Muscle layer of colon (tissue), 2 donors: ENCODE measurements around the gene RASA3.

ENCODE experiments used
- H3K27ac ChIP-seq: one replicate; pipeline ENCODE4 v1.7.0; 2013; ENCODE audit warnings: low read depth, mild to moderate bottlenecking, low read length, moderate library complexity
- H3K27me3 ChIP-seq, 2 donors: one replicate each; pipeline ENCODE4 v1.7.0; 2013; ENCODE audit warnings: low read length in 2 of 2, mild to moderate bottlenecking in 2 of 2; ENCODE audit not compliant: insufficient read depth in 2 of 2, control insufficient read depth in 1 of 2
- H3K36me3 ChIP-seq: one replicate; pipeline ENCODE4 v1.7.0; 2013; ENCODE audit warnings: mild to moderate bottlenecking, low read length; ENCODE audit not compliant: insufficient read depth
- H3K4me1 ChIP-seq: one replicate; pipeline ENCODE4 v1.7.0; 2013; ENCODE audit warnings: mild to moderate bottlenecking, low read length; ENCODE audit not compliant: insufficient read depth
- H3K4me3 ChIP-seq, 2 donors: one replicate each; pipeline ENCODE4 v1.7.0; 2013; ENCODE audit warnings: low read length in 2 of 2, low read depth in 1 of 2, mild to moderate bottlenecking in 1 of 2, moderate library complexity in 1 of 2
- H3K9ac ChIP-seq: one replicate; pipeline ENCODE4 v1.7.0; 2013; ENCODE audit warnings: low read length
- H3K9me3 ChIP-seq: one replicate; pipeline ENCODE4 v1.7.0; 2013; ENCODE audit warnings: mild to moderate bottlenecking, low read length
- donor health status: abdominal sarcoma.
- donor health status: Adenocarcinoma of cecum.

Gene RASA3

DNA sequence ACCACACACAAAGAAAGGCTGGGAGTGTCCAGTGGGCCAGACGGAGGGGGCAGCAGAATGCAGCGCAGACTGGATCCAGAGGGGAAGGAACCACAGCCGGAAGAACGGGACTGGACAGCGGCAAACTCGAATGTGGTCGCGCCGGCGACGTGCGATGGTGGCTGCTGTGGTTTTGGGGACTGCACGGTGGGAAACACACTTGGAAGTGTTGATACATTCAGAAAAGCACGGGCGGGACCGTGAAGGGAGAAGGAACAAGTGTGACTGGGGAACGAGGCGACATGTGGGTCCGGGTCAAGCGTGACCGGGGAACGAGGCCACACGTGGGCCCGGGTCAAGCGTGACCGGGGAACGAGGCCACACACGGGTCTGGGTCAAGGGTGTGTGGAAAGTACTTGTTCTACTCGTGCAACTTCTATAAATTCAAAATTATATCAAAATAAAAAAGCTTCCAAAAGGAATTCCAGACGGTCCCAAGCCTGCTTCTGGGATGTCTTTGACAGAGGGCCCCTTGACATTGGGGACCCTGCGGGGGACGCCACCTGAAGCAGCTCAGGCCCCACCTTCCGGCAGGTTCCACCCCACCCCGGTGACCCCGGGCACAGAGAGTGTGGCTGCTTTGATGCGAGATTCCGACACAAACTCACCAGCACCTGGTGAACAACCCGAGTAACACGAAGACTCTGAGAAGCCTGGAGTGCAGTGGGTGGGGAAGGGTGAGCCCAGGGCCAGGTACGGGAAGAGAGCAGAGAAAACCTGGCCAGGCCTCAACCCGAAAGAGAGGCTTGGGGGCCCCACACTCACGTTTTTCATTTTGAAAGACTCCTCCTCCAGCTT lies 133.4 kb downstream of the RASA3 start:
- H3K27ac ChIP-seq, result no peak overlapping the region
- H3K4me1 ChIP-seq, result no peaks in the 10 kb centered on the region
- no peak overlapping the region for H3K4me3 ChIP-seq
- no peak overlapping the region for H3K9ac ChIP-seq
- no peaks in the 10 kb centered on the region for H3K27me3 ChIP-seq
- H3K36me3 ChIP-seq, result peaks cover 7% of the 10 kb centered on the region
- no peaks in the 10 kb centered on the region for H3K9me3 ChIP-seq

DNA sequence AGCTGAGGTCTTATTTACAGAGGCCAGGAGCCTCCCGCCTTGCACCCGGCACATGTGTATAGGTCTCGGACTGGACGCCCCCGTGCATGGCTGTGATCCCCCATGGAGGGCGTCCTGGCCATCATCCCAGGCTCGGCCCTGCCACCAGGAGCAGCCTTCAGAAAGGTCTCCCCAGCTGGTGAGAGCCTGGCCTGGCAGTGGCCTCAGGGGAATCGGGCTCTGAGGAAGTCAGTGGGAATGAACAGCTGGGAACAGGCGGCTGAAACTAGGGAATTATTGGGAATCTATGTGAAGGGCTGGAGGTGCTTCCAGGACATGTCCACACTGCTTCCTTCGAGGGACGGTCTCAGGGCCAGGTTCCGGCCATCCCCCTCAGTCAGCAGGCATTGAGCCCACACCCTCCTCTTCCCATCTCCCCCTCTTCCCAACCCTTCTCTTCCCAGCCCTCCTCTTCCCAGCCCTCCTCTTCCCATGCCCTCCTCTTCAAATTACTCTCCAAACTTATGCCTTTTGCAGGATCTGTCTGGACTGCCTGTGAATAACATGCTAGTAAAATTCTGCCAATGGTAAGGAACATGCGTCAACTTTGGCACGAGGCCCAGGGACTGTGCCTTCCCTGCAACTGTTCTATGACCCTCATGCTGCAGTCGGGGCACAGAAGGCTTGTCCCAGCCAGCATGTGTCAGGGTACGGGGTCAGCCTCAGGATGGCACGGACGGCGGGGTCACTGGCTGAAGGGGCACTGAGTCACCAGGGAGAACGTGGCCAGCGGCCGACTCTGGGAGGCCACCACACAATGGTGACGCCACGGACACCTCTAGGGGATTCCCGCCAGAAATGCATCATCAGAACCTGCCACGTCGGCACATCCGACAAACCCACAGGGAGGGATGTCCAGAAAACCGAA lies 134.3 kb downstream of the RASA3 start:
- no peak overlapping the region for H3K4me3 ChIP-seq
- H3K27me3 ChIP-seq, result no peaks in the 10 kb centered on the region
- no peak overlapping the region for H3K27ac ChIP-seq
- H3K4me1 ChIP-seq, result no peaks in the 10 kb centered on the region
- H3K36me3 ChIP-seq, result peaks cover 7% of the 10 kb centered on the region
- no peaks in the 10 kb centered on the region for H3K9me3 ChIP-seq
- H3K9ac ChIP-seq, result no peak overlapping the region

DNA sequence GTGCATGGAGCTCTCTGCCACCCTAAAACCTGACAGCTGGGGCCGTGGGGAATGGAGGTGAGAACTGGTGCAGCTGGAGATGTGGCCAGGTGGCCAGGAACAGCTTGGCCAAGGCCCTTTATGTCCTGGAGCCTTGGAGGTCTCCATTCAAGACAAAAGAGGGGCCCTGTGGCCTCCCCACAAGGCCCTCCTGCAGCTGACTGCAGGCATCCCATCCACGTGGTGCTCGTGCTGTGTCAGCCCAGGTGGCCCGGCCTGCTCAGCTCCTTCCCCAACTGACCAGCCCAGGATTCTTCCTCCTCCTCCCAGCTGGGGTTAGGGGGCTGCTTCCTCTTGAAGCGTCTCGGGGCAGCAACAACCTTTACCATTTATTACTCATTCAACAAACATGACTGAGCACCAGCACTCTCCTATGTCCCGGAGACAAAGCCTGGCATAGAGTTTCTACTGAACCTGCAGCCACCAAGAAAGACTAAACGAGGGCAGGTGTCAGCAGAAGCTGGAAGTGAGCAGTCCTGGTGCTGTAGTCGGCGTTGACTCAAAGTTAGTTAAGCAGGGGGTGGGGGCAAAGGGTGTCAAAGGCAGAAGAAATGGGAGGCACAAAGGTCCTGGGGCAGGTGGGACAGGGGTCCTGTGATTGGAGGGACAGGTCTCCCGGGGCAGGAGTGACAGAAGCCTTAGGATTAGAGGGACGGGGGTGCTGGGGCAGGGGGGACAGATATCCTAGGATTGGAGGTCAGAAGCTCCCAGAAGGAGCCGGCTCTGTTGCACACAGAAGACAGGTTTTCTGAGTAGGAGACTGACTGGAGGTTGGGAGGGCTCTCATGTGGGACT lies 135.3 kb downstream of the RASA3 start:
- H3K36me3 ChIP-seq, result peaks cover 14% of the 10 kb centered on the region
- no peak overlapping the region for H3K9ac ChIP-seq
- H3K27ac ChIP-seq, result no peak overlapping the region
- H3K4me1 ChIP-seq, result no peaks in the 10 kb centered on the region
- no peak overlapping the region for H3K4me3 ChIP-seq
- no peaks in the 10 kb centered on the region for H3K27me3 ChIP-seq
- H3K9me3 ChIP-seq, result no peaks in the 10 kb centered on the region

DNA sequence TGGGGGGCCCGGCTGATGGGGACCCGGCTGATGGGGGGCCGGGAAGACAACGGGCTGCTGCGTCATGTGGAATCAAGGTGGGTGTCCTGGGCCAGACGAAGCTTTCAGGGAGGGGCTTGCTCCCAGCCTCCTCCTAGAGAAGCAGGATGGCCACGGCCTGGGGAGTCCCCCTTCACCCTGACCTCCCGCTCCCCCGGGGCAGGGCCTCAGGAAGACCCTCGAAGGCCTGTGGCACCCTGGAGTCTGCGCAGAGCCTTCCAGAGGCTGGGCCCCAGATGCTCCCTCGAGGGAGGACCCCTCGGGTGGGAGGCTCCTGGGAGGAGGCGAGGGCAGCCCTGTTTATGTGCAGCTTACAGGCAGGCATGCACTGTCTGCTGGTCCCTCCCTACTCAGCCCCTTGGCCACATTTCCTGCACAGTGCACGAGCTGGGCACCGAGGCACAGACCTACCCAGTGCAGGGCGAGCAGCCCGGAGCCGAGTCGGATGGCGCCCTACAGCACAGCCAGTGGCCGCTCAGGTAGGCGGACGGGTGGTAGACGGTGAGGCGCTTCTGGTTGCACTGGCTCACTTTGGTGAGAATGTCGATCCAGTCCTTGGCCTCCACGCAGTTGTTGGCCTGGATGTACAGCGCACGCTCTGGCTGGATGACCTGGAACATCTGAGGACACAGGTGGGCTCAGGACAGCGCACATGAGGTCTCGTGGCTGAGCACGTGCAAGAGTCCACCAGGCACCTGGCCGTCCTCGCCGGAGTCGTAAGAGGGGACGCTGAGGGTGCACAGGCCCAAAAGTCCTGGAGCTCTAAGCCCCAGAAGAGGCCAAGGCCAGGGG lies 136.1 kb downstream of the RASA3 start:
- H3K9ac ChIP-seq, result no peak overlapping the region
- H3K4me1 ChIP-seq, result no peaks in the 10 kb centered on the region
- H3K27me3 ChIP-seq, result no peaks in the 10 kb centered on the region
- no peak overlapping the region for H3K27ac ChIP-seq
- H3K9me3 ChIP-seq, result no peaks in the 10 kb centered on the region
- H3K36me3 ChIP-seq, result peaks cover 22% of the 10 kb centered on the region
- no peak overlapping the region for H3K4me3 ChIP-seq

DNA sequence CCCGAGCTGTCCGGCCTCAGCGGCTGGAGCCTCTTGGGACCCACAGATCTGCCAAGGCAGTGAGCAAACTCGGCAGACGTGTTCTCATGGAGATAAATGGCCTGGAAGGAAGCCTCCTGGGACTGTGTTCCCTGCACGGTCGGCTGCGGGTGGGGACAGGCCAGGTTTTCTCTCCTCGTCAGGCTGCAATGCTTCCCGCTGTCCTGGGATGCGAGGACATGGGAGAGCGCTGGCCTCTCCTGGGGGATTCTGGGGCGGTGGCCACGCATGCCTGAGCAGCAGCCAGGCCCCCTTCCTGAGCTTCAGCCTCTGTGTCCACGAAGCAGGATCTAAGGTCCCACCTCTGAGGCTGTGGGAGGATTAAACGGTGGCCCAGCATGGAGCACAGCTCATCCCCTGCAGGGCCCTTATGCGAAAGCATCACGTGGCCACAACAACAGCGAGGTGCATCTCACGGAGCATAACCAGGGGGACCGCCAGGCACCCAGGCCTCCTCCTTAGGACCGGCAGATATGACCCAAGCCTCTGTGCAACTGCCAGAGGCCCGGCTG lies 137.3 kb downstream of the RASA3 start:
- peaks cover 34% of the 10 kb centered on the region for H3K36me3 ChIP-seq
- no peaks in the 10 kb centered on the region for H3K27me3 ChIP-seq
- H3K4me1 ChIP-seq, result no peaks in the 10 kb centered on the region
- no peak overlapping the region for H3K9ac ChIP-seq
- no peak overlapping the region for H3K4me3 ChIP-seq
- H3K27ac ChIP-seq, result no peak overlapping the region
- no peaks in the 10 kb centered on the region for H3K9me3 ChIP-seq

DNA sequence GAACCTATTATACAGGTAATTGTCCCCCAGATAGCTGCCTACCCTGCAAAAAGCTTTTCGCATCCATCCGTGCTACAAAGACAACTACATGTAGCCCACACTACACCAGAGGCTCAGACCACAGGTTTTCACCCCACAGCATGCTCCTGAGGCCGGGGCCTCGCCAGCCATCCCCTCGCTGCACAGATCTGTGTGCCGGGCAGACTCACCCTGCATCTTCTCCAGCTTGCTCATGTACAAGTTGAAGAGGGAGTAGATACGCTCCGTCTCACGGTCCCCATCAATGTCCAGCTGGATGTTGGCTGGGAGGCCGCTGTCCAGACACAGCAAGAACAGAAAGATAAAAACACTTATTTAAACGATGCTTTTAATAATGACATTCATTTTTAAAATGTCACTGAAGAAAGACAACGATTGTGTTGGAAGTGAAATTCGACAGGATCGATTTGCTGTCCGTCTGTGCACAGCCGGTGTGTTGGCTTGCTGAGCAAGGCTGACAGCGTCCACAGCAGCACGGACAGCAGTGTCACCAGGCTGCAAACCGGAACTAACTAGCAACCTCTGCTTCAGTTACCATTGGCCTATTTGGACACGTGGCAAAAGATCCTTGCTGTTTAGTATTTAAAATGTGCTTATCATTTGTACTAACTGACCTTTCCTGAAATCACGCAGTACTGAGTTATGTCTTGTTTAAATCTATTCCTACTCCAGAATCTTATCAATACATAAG lies 140.0 kb downstream of the RASA3 start:
- no peak overlapping the region for H3K27ac ChIP-seq
- peaks cover 41% of the 10 kb centered on the region for H3K36me3 ChIP-seq
- no peaks in the 10 kb centered on the region for H3K4me1 ChIP-seq
- no peak overlapping the region for H3K4me3 ChIP-seq
- H3K27me3 ChIP-seq, result no peaks in the 10 kb centered on the region
- no peaks in the 10 kb centered on the region for H3K9me3 ChIP-seq
- H3K9ac ChIP-seq, result no peak overlapping the region

DNA sequence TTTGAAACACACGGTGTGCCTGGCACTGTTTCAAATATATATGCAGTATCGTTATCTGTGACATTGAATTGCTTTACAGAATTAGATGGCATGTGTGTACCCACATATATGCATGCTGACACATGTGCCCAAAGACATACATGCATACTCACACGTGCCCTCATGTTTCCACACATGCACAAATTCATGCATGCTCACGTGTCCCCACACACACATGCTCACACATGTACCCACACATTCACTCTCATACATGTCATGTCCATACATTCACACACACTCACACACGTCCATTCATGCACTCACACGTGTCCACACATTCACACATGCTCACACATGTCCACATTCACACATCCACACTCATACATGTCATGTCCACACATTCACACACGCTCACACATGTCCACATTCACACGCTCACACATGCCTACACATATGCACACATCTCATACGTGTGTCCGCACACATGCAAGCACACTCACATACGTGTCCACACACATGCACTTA lies 140.7 kb downstream of the RASA3 start:
- no peaks in the 10 kb centered on the region for H3K4me1 ChIP-seq
- H3K4me3 ChIP-seq, result no peak overlapping the region
- no peak overlapping the region for H3K27ac ChIP-seq
- H3K27me3 ChIP-seq, result no peaks in the 10 kb centered on the region
- H3K9me3 ChIP-seq, result no peaks in the 10 kb centered on the region
- no peak overlapping the region for H3K9ac ChIP-seq
- H3K36me3 ChIP-seq, result peaks cover 41% of the 10 kb centered on the region

DNA sequence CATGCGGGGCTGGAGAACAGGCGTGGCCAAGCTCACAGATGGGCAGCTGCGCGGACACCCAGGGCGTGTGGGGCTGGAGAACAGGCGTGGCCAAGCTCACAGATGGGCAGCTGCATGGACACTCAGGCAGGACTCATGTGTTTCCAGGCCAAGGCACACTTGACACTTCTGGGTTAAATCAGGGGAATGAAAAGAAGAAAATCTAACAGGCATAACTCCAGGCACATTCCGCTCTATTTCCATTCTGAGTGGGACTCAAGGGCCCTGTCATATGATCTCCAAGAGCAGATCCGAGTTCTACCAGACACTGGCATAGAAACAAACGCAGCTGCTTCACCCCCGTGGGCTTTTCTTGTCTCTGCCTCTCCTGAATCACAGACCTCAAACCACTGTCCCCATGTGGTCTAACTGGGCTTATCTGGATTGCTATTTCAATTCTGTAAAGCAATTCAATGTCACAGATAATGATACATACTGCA lies 141.2 kb downstream of the RASA3 start:
- H3K9me3 ChIP-seq, result no peaks in the 10 kb centered on the region
- peaks cover 37% of the 10 kb centered on the region for H3K36me3 ChIP-seq
- H3K4me3 ChIP-seq, result no peak overlapping the region
- no peak overlapping the region for H3K27ac ChIP-seq
- no peak overlapping the region for H3K9ac ChIP-seq
- no peaks in the 10 kb centered on the region for H3K4me1 ChIP-seq
- no peaks in the 10 kb centered on the region for H3K27me3 ChIP-seq

DNA sequence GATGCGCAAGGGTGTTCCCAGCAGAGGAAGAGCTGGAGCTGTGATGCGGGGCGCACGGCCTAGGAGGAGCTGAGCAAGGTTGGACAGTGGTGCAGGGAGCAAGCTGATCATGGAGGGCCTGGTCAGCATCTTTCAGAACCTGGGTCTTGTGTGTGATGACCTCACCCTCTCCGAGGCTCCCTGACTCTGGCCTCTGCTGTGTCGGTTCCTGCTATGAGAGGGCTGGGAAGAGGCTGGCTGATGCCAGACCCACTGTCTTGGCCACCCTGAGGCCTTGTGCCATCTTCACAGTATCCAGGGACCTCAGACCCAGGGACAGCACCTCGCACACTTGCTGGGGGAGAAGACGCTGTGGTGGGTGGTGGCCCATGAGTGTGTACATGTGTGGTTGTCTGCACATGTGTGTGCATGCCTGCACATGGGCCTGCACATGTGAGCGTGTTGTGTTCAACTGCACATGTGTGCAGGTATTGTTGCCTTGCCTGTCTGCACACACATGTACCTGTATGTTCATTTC lies 142.0 kb downstream of the RASA3 start:
- Histone ChIP-seq H3K9ac (no peak overlapping the region), H3K4me1 (no peaks in the 10 kb centered on the region), H3K9me3 (no peaks in the 10 kb centered on the region), H3K36me3 (peaks cover 34% of the 10 kb centered on the region), H3K27me3 (no peaks in the 10 kb centered on the region), H3K4me3 (no peak overlapping the region), H3K27ac (no peak overlapping the region)
